H9 (cell line): Measurements from ENCODE around the gene CEP128. TPM values are rescaled to one million over a fixed set of nuclear protein-coding genes. Genes with fewer than 3 reads are reported as not detected.

Experiments
- DNase-seq: peaks from one replicate; pipeline ENCODE4 v3.0.0-alpha.2; 2017
- H2AFZ ChIP-seq: one replicate; pipeline ENCODE4 v1.6.1; 2013; ENCODE audit warnings: mild to moderate bottlenecking, low read length, control low read depth, moderate library complexity
- H2AK5ac ChIP-seq: 2 replicates; pipeline ENCODE4 v1.6.1; 2013; ENCODE audit warnings: low read length, control low read depth, mixed read lengths; ENCODE audit not compliant: insufficient read length
- H2BK120ac ChIP-seq: one replicate; pipeline ENCODE4 v1.6.1; 2013; ENCODE audit warnings: low read depth, mild to moderate bottlenecking, low read length, control low read depth, inconsistent platforms; ENCODE audit not compliant: poor library complexity, severe bottlenecking
- H2BK12ac ChIP-seq: 2 replicates; pipeline ENCODE4 v1.6.1; 2013; ENCODE audit warnings: low read length, control low read depth, mixed read lengths, low read depth; ENCODE audit not compliant: insufficient read length
- H2BK15ac ChIP-seq: 2 replicates; pipeline ENCODE4 v1.6.1; 2013; ENCODE audit warnings: low read depth, low read length, control low read depth
- H2BK20ac ChIP-seq: one replicate; pipeline ENCODE4 v1.6.1; 2013; ENCODE audit warnings: low read depth, mild to moderate bottlenecking, low read length, control low read depth, inconsistent platforms; ENCODE audit not compliant: poor library complexity, severe bottlenecking
- H2BK5ac ChIP-seq: 2 replicates; pipeline ENCODE4 v1.6.1; 2013; ENCODE audit warnings: low read length, control low read depth, mixed read lengths; ENCODE audit not compliant: insufficient read length
- H3K14ac ChIP-seq: 2 replicates; pipeline ENCODE4 v1.6.1; 2013; ENCODE audit warnings: low read length, control low read depth; ENCODE audit not compliant: insufficient read depth
- H3K18ac ChIP-seq: 2 replicates; pipeline ENCODE4 v1.6.1; 2013; ENCODE audit warnings: low read depth, mild to moderate bottlenecking, mixed read lengths, low read length, control low read depth; ENCODE audit not compliant: insufficient read length
- H3K23ac ChIP-seq: 2 replicates; pipeline ENCODE4 v1.6.1; 2013; ENCODE audit warnings: low read length, control low read depth, mixed read lengths, low read depth; ENCODE audit not compliant: insufficient read length
- H3K23me2 ChIP-seq: 2 replicates; pipeline ENCODE4 v1.6.1; 2013; ENCODE audit warnings: low read depth, mild to moderate bottlenecking, mixed read lengths, low read length, control low read depth; ENCODE audit not compliant: insufficient read length, poor library complexity, severe bottlenecking
- H3K27ac ChIP-seq: 2 replicates; pipeline ENCODE4 v1.5.1; 2013; ENCODE audit warnings: low read length, control low read depth, mixed read lengths, low read depth; ENCODE audit not compliant: insufficient read length
- H3K27me3 ChIP-seq: 2 replicates; pipeline ENCODE4 v1.6.1; 2013; ENCODE audit warnings: low read length, control low read depth, inconsistent platforms; ENCODE audit not compliant: insufficient read depth
- H3K4ac ChIP-seq: 2 replicates; pipeline ENCODE4 v1.6.1; 2013; ENCODE audit warnings: low read depth, mild to moderate bottlenecking, control low read depth, inconsistent platforms, low read length, moderate library complexity
- H3K4me1 ChIP-seq: 2 replicates; pipeline ENCODE4 v1.6.1; 2013; ENCODE audit warnings: low read length, control low read depth, inconsistent platforms; ENCODE audit not compliant: insufficient read depth
- H3K4me2 ChIP-seq: 2 replicates; pipeline ENCODE4 v1.6.1; 2013; ENCODE audit warnings: low read length, control low read depth, mixed read lengths; ENCODE audit not compliant: insufficient read length, insufficient read depth
- H3K56ac ChIP-seq: 2 replicates; pipeline ENCODE4 v1.6.1; 2013; ENCODE audit warnings: low read depth, mild to moderate bottlenecking, mixed read lengths, low read length, control low read depth; ENCODE audit not compliant: insufficient read length
- H3K79me1 ChIP-seq: 2 replicates; pipeline ENCODE4 v1.6.1; 2013; ENCODE audit warnings: low read depth, mild to moderate bottlenecking, moderate library complexity, low read length, control low read depth, inconsistent platforms; ENCODE audit not compliant: insufficient read depth, poor library complexity, severe bottlenecking
- H3K79me2 ChIP-seq: 2 replicates; pipeline ENCODE4 v1.6.1; 2013; ENCODE audit warnings: low read length, control low read depth, inconsistent platforms; ENCODE audit not compliant: insufficient read depth
- H3K9ac ChIP-seq: 2 replicates; pipeline ENCODE4 v1.6.1; 2013; ENCODE audit warnings: low read length, control low read depth, mixed read lengths; ENCODE audit not compliant: insufficient read length; ENCODE audit errors: extremely low read depth
- H3K9me3 ChIP-seq: one replicate; pipeline ENCODE4 v1.6.1; 2013; ENCODE audit warnings: low read depth, low read length, inconsistent platforms; ENCODE audit not compliant: control insufficient read depth
- H3T11ph ChIP-seq: one replicate; pipeline ENCODE4 v1.6.1; 2013; ENCODE audit warnings: mild to moderate bottlenecking, low read length, control low read depth, inconsistent platforms
- H4K20me1 ChIP-seq: one replicate; pipeline ENCODE4 v1.6.1; 2013; ENCODE audit not compliant: control insufficient read depth, insufficient read length, insufficient read depth
- H4K5ac ChIP-seq: 2 replicates; pipeline ENCODE4 v1.6.1; 2013; ENCODE audit warnings: low read depth, mild to moderate bottlenecking, mixed read lengths, low read length, control low read depth; ENCODE audit not compliant: insufficient read length
- H4K8ac ChIP-seq: replicated peaks from 2 replicates; pipeline ENCODE4 v1.6.1; 2013; ENCODE audit warnings: low read length, control low read depth, mixed read lengths, low read depth; ENCODE audit not compliant: insufficient read length
- H4K91ac ChIP-seq: 2 replicates; pipeline ENCODE4 v1.6.1; 2013; ENCODE audit warnings: low read depth, mild to moderate bottlenecking, moderate library complexity, mixed read lengths, low read length, control low read depth; ENCODE audit not compliant: insufficient read length
- H3K27ac Mint-ChIP-seq, 3 experiments: 2 replicates in 2 of 3; 3 replicates in 1 of 3; pipeline ENCODE4 v1.8.0; 2020 to 2021; ENCODE audit warnings: mixed read lengths in 3 of 3, mild to moderate bottlenecking in 1 of 3, moderate library complexity in 1 of 3
- H3K27me3 Mint-ChIP-seq: 2 replicates; pipeline ENCODE4 v1.8.0; 2021; ENCODE audit warnings: low read depth, mild to moderate bottlenecking, moderate library complexity, mixed read lengths
- H3K36me3 Mint-ChIP-seq, 3 experiments: 2 replicates in 2 of 3; 3 replicates in 1 of 3; pipeline ENCODE4 v1.8.0; 2020 to 2021; ENCODE audit warnings: low read depth in 3 of 3, mixed read lengths in 3 of 3; ENCODE audit not compliant: insufficient read depth in 1 of 3
- H3K4me1 Mint-ChIP-seq, 2 experiments: 2 replicates each; pipeline ENCODE4 v1.8.0; 2020; ENCODE audit warnings: mixed read lengths in 2 of 2
- H3K4me3 Mint-ChIP-seq, 2 experiments: 2 replicates in 1 of 2; 3 replicates in 1 of 2; pipeline ENCODE4 v1.8.0; 2020 to 2021; ENCODE audit warnings: mild to moderate bottlenecking in 2 of 2, mixed read lengths in 2 of 2, moderate library complexity in 1 of 2
- H3K9me3 Mint-ChIP-seq, 2 experiments: 2 replicates in 1 of 2; 3 replicates in 1 of 2; pipeline ENCODE4 v1.8.0; 2020; ENCODE audit warnings: mild to moderate bottlenecking in 2 of 2, mixed read lengths in 2 of 2, moderate library complexity in 1 of 2
- CTCF ChIP-seq: fragments of 200-600 bp; sonication (generic); conservative IDR thresholded peaks from 3 replicates; pipeline ENCODE4 v1.8.0; 2021; ENCODE audit warnings: antibody characterized with exemption, mild to moderate bottlenecking
- WGBS: extraction: QIAGEN DNeasy Blood & Tissue Kit; methylation state at CpG from one replicate; pipeline ENCODE4 v1.1.7; 2013; ENCODE audit warnings: missing lambda C conversion rate, low lambda C conversion rate, mixed read lengths; ENCODE audit not compliant: insufficient read length; ENCODE audit errors: extremely low coverage; 5-methylcytosine and 5-hydroxymethylcytosine counted together
- total RNA-seq: library from RNA; stranded (reverse); gene quantifications from 2 replicates; pipeline ENCODE4 v1.2.1, GENCODE V29; 2021

CEP128 gene
- total RNA-seq, 1 experiment from 2014 or later, result 16.3 TPM

GRCh38 chr14:80958226-80958625 is 16.7 kb upstream of the CEP128 start:
- Histone ChIP-seq H3K9ac (no peak overlapping the region), H4K5ac (no peak overlapping the region), H4K8ac (no peak overlapping the region), H4K20me1 (no peaks in the 10 kb centered on the region), H2BK20ac (no peak overlapping the region), H3K4ac (no peak overlapping the region), H3T11ph (no peak overlapping the region), H3K14ac (no peak overlapping the region), H2BK5ac (no peak overlapping the region), H3K56ac (no peak overlapping the region), H3K27ac (no peak overlapping the region), H3K4me1 (no peaks in the 10 kb centered on the region), H2AK5ac (no peak overlapping the region), H3K4me2 (no peak overlapping the region), H3K23ac (no peak overlapping the region), H3K9me3 (no peaks in the 10 kb centered on the region), H3K79me2 (no peaks in the 10 kb centered on the region), H3K23me2 (peaks cover 7% of the 10 kb centered on the region), H2BK15ac (no peak overlapping the region), H3K27me3 (peaks cover 4% of the 10 kb centered on the region; the same call in 1 of the 2 replicates), H2BK120ac (no peak overlapping the region), H3K79me1 (no peaks in the 10 kb centered on the region), H2AFZ (no peak overlapping the region), H2BK12ac (no peak overlapping the region), H3K18ac (no peak overlapping the region), H4K91ac (no peak overlapping the region)
- H3K4me3 Mint-ChIP-seq, result no peak overlapping the region
- DNase-seq, result no peak
- H3K9me3 Mint-ChIP-seq, result no peaks in the 10 kb centered on the region
- no peak for TF ChIP-seq CTCF
- H3K4me1 Mint-ChIP-seq, result peaks cover 14 to 18% of the 10 kb centered on the region in 2 experiments
- no peaks in the 10 kb centered on the region for H3K36me3 Mint-ChIP-seq
- H3K27me3 Mint-ChIP-seq, result peaks cover 42% of the 10 kb centered on the region
- no CpG with 5 or more reads among the region's 2 CpGs for WGBS
- H3K27ac Mint-ChIP-seq, result no peak overlapping the region
